Activated naive CD8-positive, alpha-beta T cell (primary cell): Measurements from ENCODE around the gene ZFC3H1.

ENCODE experiments used
- H3K27ac Mint-ChIP-seq: one replicate; pipeline ENCODE4 v1.8.0; 2021; ENCODE audit warnings: mixed read lengths
- H3K27me3 Mint-ChIP-seq: one replicate; pipeline ENCODE4 v1.8.0; 2021; ENCODE audit warnings: mixed read lengths
- H3K36me3 Mint-ChIP-seq: one replicate; pipeline ENCODE4 v1.8.0; 2021; ENCODE audit warnings: mixed read lengths
- H3K4me1 Mint-ChIP-seq: one replicate; pipeline ENCODE4 v1.8.0; 2021; ENCODE audit warnings: low read depth, mixed read lengths
- H3K4me3 Mint-ChIP-seq: one replicate; pipeline ENCODE4 v1.8.0; 2021; ENCODE audit warnings: mild to moderate bottlenecking, mixed read lengths
- H3K9me3 Mint-ChIP-seq: one replicate; pipeline ENCODE4 v1.8.0; 2021; ENCODE audit warnings: low read depth, mixed read lengths

ZFC3H1 gene

DNA sequence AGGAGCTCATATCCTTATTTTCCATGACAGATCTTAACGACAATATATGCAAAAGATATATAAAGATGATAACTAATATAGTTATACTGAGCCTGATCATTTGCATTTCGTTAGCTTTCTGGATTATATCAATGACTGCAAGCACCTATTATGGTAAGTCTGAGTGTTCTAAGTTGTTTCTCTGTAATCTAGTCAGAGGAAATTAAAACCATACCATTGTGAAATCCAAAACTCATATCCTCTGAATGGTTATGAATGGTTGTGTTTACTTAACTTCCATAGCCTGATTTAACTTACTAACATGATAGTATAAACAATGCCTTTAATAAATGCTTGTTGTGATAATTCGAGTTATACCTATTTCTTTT lies 23.0 kb upstream of the ZFC3H1 start:
- H3K27me3 Mint-ChIP-seq: no peaks in the 10 kb centered on the region
- peaks cover 41% of the 10 kb centered on the region for H3K4me1 Mint-ChIP-seq
- H3K27ac Mint-ChIP-seq: peak overlapping the region; percentile 98
- peak overlapping the region; percentile 98 for H3K4me3 Mint-ChIP-seq
- H3K9me3 Mint-ChIP-seq: no peaks in the 10 kb centered on the region
- H3K36me3 Mint-ChIP-seq: no peaks in the 10 kb centered on the region

DNA sequence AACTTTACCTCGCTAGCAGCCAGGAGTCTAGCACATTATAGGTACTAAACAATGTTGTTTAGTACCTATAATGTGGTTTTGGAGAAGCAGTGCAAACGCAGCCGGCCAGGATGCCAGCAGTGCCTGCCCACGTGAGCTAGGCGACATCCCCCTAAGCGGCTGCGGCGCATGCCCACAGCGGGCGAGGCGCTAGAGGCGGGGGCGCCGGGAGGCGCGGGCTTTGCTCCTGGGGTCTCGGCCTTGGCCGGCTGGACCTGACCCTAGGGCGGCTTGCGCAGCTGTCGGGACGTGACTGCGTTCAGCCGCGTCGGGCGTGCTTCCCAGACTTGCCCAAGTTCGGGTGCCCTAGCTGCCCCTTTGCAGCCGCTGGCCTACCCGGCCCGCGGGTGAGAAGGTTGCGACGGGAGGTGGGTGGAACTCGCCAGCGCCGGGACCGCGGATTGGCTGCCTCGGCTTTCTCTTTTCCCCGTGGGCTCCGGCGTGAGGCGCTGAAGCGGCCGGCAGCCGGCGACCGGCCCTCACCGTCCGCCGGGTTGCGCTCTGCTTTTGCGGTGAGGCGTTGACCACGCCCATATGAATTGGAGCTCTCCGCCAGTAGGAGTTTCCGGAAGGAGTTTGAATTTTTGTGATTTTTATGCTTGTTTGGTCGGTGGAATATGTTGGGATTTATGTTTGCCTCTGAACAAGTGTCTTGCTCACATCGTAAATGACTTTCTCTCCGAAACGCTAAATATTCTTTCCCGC lies 22.4 kb upstream of the ZFC3H1 start, which contains the start of gene TMEM19:
TSS of gene TMEM19 (plus strand) at position 169 of the 744 bp plus-strand sequence. CDS start 599 bp downstream, outside the sequence.
- Mint-ChIP-seq H3K36me3 (no peaks in the 10 kb centered on the region), H3K27me3 (no peaks in the 10 kb centered on the region), H3K27ac (peak within 1 kb of the TSS; percentile 98), H3K4me3 (peak within 1 kb of the TSS; percentile 98), H3K9me3 (no peaks in the 10 kb centered on the region), H3K4me1 (peaks cover 41% of the 10 kb centered on the region)

DNA sequence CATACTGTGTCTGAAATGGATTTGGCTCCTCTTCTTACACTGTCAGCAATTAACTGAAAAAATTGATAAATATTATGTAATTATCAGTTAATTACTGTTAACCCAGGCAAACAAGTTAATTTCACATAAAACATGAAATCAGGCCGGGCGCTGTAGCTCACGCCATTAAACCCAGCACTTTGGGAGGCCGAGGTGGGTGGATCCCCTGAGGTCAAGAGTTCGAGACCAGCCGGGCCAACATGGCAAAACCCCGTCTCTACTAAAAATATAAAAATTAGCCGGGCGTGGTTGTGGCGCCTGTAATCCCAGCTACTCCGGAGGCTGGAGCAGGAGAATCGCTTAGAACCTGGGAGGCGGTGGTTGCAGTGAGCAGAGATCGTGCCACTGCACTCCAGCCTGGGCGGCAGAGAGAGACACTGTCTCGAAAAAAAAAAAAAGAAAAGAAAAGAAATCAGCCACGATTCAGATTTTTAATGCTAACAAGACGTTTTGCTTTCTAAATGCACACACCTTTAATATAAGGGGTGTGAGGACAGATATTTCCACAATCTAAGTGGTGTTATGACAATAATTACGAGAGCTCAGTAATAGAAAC lies 21.8 kb upstream of the ZFC3H1 start:
- H3K4me1 Mint-ChIP-seq: peaks cover 37% of the 10 kb centered on the region
- no peaks in the 10 kb centered on the region for H3K27me3 Mint-ChIP-seq
- H3K4me3 Mint-ChIP-seq: peak overlapping the region; percentile 98
- H3K27ac Mint-ChIP-seq: peak overlapping the region; percentile 98
- no peaks in the 10 kb centered on the region for H3K9me3 Mint-ChIP-seq
- H3K36me3 Mint-ChIP-seq: no peaks in the 10 kb centered on the region

DNA sequence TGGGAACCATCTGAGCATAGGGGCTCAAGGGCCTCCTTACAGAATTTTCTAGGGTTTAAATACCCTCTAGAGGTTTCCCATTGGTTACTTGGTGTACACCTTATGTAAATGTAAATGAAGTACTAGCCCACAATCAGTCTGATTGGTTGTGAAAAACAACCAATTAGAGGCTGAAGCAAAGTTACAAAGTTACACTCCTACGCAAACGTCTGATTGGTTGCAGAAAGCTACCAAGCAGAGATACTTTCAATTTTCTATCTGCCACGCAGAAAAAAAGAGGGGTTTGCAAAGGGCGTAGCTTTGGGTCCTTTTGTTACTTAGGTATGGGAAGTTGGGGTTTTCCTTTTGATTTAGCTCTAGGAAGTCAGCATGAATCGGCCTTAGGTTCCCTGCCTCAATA lies 20.4 kb upstream of the ZFC3H1 start:
- Mint-ChIP-seq H3K9me3 (no peaks in the 10 kb centered on the region), H3K27me3 (no peaks in the 10 kb centered on the region), H3K36me3 (no peaks in the 10 kb centered on the region), H3K27ac (peak overlapping the region; percentile 46), H3K4me3 (peak overlapping the region; percentile 51), H3K4me1 (peaks cover 30% of the 10 kb centered on the region)

DNA sequence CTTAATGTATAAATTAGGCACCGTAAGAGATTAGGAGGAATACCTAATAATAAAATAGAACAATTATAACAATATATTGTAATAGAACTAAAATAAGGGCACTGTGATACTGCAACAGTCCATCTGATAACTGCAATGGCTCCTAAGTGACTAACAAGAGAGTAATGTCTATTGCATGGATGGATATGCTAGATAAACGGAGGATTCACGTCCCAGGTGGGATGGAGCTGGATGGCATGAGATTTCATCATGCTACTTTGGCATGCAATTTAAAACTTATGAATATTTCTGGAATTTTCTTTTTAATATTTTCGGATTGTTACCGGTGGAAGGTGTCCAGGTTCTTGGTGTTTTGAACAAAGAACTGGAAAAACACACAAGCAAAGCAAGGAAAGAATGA lies 20.0 kb upstream of the ZFC3H1 start:
- no peaks in the 10 kb centered on the region for H3K27me3 Mint-ChIP-seq
- peaks cover 28% of the 10 kb centered on the region for H3K4me1 Mint-ChIP-seq
- no peak overlapping the region for H3K27ac Mint-ChIP-seq
- H3K36me3 Mint-ChIP-seq: no peaks in the 10 kb centered on the region
- no peak overlapping the region for H3K4me3 Mint-ChIP-seq
- no peaks in the 10 kb centered on the region for H3K9me3 Mint-ChIP-seq

DNA sequence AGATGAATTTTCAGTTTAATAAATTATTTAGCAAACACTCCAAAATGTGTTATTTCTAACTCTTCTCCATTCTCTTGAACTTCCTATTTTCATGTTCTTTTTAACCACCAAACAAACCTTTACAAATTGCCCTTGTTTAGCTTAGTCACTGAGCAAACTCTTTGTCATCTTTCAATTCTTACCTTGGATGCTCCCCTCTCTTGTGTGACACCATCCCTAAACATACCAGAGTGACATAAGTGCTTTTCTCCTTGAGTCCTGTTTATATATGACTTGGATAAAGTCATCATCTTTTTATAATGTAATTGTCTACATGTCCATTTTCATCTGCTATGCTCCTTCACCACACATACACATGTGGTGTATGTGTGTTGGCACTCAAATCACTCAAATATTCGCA lies 18.8 kb upstream of the ZFC3H1 start:
- Mint-ChIP-seq H3K4me3 (no peak overlapping the region), H3K4me1 (peaks cover 16% of the 10 kb centered on the region), H3K27me3 (no peaks in the 10 kb centered on the region), H3K9me3 (no peaks in the 10 kb centered on the region), H3K36me3 (no peaks in the 10 kb centered on the region), H3K27ac (no peak overlapping the region)

DNA sequence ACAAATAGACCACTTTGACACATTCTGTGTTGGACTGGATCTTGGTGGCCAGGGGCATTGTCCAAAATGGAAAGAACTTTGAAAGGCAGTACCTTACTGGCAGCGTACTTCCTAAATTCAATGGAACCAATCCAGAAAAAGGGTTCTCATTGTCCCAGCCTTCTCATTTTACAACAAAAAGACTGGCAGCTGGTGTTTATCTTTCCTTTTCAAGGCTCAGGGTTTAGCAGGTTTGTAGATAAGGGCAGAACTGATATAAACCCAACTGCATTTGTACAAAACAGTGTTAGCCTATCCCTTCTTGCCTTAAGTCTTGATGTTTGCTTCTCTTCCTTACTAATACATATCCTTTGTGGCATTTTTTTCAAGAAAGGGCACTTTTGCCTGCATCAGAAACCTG lies 8.2 kb upstream of the ZFC3H1 start:
- H3K4me3 Mint-ChIP-seq: no peak overlapping the region
- peaks cover 16% of the 10 kb centered on the region for H3K4me1 Mint-ChIP-seq
- H3K9me3 Mint-ChIP-seq: peaks cover 6% of the 10 kb centered on the region
- H3K36me3 Mint-ChIP-seq: peaks cover 13% of the 10 kb centered on the region
- H3K27me3 Mint-ChIP-seq: no peaks in the 10 kb centered on the region
- H3K27ac Mint-ChIP-seq: no peak overlapping the region

DNA sequence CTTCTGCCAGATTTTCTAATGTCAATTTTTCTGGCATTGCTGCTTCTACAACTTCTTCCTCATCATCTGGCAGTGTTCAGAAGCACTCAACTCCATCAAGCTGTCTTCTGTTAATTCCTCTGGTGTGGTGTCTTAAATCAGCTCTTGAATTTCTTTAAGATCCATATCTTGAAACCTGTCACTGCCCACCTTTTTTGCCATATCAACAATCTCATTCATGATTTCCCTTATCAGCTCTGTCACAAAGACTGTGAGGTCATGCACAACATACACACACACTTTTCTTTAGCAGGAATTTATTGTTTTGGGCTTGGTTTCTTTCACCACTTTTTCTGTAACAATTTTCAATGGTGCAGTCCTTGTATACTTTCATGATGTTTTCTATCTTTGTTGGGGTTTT lies 7.7 kb upstream of the ZFC3H1 start:
- H3K27ac Mint-ChIP-seq: no peak overlapping the region
- H3K36me3 Mint-ChIP-seq: peaks cover 10% of the 10 kb centered on the region
- peaks cover 16% of the 10 kb centered on the region for H3K4me1 Mint-ChIP-seq
- H3K4me3 Mint-ChIP-seq: no peak overlapping the region
- H3K9me3 Mint-ChIP-seq: peaks cover 6% of the 10 kb centered on the region
- no peaks in the 10 kb centered on the region for H3K27me3 Mint-ChIP-seq

DNA sequence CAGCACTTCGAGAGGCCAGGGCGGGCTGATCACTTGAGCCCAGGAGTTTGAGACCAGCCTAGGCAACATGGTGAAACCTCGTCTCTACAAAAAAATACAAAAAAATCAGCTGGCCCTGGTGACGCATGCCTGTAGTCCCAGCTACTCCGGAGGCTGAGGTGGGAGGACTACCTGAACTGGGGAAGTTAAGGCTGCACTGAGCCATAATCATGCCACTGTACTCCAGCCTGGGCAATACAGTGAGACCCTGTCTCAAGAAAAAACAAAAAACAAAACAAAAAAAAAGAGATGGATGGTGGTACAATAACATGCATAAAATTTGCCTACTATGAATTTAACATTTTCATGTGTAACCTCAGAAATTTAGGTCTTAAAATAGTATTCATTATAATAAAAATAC lies 2.6 kb upstream of the ZFC3H1 start:
- H3K27me3 Mint-ChIP-seq: no peaks in the 10 kb centered on the region
- H3K4me1 Mint-ChIP-seq: peaks cover 35% of the 10 kb centered on the region
- peak overlapping the region; percentile 99 for H3K27ac Mint-ChIP-seq
- peaks cover 6% of the 10 kb centered on the region for H3K9me3 Mint-ChIP-seq
- peaks cover 15% of the 10 kb centered on the region for H3K36me3 Mint-ChIP-seq
- H3K4me3 Mint-ChIP-seq: no peak overlapping the region

DNA sequence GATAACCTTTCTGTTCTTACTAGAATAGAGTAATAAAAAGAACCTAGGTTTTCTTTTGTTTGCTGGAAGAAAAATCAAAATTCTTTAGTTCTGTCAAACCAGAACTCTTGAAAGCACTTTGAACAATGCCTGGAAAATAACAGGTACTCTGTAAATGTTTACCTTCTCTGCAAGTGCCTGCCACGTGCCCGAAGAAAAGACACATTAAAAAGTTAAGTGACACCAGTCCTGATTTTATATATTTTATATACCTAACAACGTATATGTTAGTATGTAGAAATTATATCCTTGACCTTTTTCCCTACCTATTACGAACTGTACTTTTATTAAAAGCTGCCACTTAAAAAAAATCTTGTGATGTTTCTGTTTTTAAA lies 1.4 kb upstream of the ZFC3H1 start:
- peak overlapping the region; percentile 99 for H3K27ac Mint-ChIP-seq
- H3K4me3 Mint-ChIP-seq: peak overlapping the region; percentile 98
- no peaks in the 10 kb centered on the region for H3K27me3 Mint-ChIP-seq
- peaks cover 40% of the 10 kb centered on the region for H3K4me1 Mint-ChIP-seq
- peaks cover 15% of the 10 kb centered on the region for H3K36me3 Mint-ChIP-seq
- peaks cover 6% of the 10 kb centered on the region for H3K9me3 Mint-ChIP-seq

DNA sequence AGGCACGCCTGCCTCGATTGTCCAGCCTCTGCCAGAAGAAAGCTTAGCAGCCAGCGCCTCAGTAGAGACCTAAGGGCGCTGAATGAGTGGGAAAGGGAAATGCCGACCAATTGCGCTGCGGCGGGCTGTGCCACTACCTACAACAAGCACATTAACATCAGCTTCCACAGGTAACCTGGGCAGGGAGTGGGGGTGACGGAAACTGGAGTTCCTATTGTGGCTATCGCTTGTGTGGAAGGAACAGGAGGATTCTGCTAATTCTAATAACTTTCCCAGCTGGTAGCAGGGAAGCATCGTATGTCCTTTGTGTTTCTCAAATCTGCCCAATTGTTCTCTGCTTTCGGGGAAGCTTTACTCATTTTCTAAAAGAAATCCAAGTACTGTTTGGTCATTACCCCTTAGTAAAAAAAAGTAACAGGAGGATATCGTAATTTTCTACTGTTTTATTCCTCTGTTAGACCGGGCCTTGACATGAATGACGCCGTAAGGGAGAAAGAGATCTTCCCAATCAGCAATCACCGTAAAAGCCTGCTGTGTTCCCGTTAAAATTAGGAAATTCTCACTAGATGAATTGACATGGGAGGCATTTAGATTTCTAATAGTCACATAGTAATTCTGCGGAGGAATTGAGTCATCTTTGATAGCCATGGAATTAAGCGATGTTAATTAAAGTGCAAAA lies 902 bp upstream of the ZFC3H1 start:
- H3K4me1 Mint-ChIP-seq: peaks cover 44% of the 10 kb centered on the region
- H3K27me3 Mint-ChIP-seq: no peaks in the 10 kb centered on the region
- peak overlapping the region; percentile 98 for H3K4me3 Mint-ChIP-seq
- peak overlapping the region; percentile 99 for H3K27ac Mint-ChIP-seq
- peaks cover 18% of the 10 kb centered on the region for H3K36me3 Mint-ChIP-seq
- H3K9me3 Mint-ChIP-seq: peaks cover 6% of the 10 kb centered on the region

DNA sequence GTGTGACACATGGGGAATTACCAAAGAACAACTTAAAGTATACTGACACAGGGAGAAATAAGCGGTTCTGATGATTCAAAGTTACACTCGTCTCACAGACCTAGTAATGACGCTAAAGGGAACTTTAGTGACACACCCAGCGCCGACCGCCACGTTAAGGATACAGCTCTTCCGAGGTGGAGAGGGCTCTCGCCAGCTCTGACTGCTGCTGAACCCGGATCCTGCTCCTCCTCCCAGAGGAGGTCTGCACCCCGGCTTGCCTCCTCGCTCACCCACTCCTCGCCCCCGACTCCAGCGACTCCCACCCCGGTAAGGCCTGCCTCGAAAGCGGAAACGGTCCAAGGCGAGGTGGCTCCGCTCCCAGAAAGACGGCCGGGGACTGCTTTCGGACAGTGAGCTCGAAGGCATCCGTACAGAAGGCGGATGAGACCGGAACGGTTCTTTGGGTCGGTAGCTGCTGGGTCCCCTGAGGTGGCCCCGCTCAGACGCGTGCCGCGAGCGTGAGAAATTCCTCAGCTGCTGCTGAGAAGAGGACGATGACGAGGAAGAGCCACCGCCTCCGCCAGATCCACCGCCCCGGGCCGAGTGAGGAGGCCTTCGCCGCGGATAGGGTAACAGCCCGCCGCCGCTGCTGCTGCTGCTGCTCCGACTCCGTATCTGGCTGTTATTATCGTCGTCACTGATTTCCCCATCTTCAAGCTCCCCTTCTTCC lies 643 bp downstream of the ZFC3H1 start:
- H3K9me3 Mint-ChIP-seq: peaks cover 6% of the 10 kb centered on the region
- H3K4me3 Mint-ChIP-seq: peak overlapping the region; percentile 98
- peaks cover 54% of the 10 kb centered on the region for H3K4me1 Mint-ChIP-seq
- peaks cover 28% of the 10 kb centered on the region for H3K36me3 Mint-ChIP-seq
- no peaks in the 10 kb centered on the region for H3K27me3 Mint-ChIP-seq
- peak overlapping the region; percentile 99 for H3K27ac Mint-ChIP-seq

DNA sequence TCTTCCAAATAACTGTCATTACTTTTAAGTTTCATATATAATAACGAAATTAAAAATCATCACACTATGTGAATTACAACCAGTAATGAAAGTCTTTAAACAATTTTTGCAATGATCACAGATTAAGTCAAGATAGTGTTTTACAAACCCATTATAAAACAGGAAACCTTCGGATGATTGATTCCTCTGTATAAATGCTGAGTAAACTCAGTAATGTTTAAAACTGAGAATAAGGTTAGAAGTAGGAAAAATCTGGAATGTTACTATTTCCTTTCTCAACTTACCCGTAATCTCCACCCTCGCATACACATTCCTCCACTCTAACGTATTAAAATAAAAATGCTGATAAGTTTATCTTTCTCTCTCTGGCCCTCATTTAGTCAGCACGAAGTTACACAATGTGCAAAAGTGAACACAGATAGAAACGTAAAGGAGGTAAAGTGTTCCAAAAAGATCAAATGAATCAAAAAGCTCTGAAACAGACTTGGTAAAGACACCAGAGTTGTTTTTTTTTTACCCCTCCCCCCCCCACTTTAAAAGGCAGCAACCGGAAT lies 1.6 kb downstream of the ZFC3H1 start:
- Mint-ChIP-seq H3K4me1 (peaks cover 53% of the 10 kb centered on the region), H3K27ac (peak overlapping the region; percentile 99), H3K27me3 (no peaks in the 10 kb centered on the region), H3K36me3 (peaks cover 26% of the 10 kb centered on the region), H3K4me3 (peak overlapping the region; percentile 98), H3K9me3 (peaks cover 2% of the 10 kb centered on the region)

DNA sequence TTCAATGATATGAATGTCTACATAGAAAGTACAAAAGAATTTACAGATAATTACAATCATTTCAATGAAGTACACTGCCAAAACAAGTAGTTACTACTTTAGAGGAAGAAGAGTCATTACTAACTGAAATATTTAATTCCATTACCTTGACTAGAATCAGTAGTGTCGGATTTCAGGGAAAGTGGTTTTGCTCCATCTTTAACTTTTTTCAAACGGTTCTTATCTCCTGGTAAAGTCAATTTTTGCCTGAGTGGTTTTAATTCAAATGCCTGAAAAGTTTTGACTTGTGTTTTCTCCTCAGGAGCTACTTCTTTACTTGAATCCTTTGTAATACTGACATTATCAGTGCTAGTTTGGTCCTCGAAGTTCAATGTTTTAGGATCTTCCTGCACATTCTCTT lies 6.9 kb downstream of the ZFC3H1 start:
- H3K27ac Mint-ChIP-seq: no peak overlapping the region
- H3K9me3 Mint-ChIP-seq: no peaks in the 10 kb centered on the region
- peak overlapping the region; percentile 6 for H3K4me3 Mint-ChIP-seq
- H3K36me3 Mint-ChIP-seq: peaks cover 31% of the 10 kb centered on the region
- H3K4me1 Mint-ChIP-seq: peaks cover 58% of the 10 kb centered on the region
- H3K27me3 Mint-ChIP-seq: no peaks in the 10 kb centered on the region

DNA sequence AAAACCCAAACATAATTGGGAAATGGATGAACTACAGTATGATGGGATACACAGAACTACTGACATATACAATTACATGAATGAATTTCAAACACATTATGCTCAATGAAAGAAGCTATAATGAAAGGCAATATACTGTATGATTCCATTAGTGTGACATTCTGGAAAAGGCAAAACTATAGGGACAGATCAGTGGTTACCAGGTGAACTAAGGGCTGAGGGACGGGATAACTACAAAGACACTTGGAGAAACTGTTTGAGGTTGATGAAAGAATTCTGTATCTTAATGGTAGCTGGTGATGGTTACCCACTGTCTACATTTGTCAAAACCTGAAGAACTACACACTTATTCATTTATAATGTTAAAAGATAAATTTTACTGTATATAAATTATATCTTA lies 7.7 kb downstream of the ZFC3H1 start:
- Mint-ChIP-seq H3K27ac (peak overlapping the region; percentile 25), H3K36me3 (peaks cover 30% of the 10 kb centered on the region), H3K4me3 (peak overlapping the region; percentile 71), H3K9me3 (no peaks in the 10 kb centered on the region), H3K4me1 (peaks cover 54% of the 10 kb centered on the region), H3K27me3 (no peaks in the 10 kb centered on the region)
